Astrocyte of the cerebellum (primary cell): ENCODE data around the gene HIBADH.

Experiments
- DNase-seq: peaks from one replicate; pipeline ENCODE4 v3.0.0-alpha.2; 2011; ENCODE audit warnings: low read depth
- H3K4me3 ChIP-seq: 2 replicates; pipeline ENCODE4 v1.5.1; 2011; ENCODE audit warnings: mild to moderate bottlenecking, low read depth, low read length, moderate library complexity
- in situ Hi-C: cut with HindIII; loops from 2 replicates; pipeline ENCODE4 v1.10.0; 2017; ENCODE audit warnings: low sequenced_read_pairs
- TF ChIP-seq, protein P1 (sequence below): IDR thresholded peaks from 2 replicates; pipeline ENCODE4 v1.5.1; 2012; ENCODE audit warnings: low read length, low read depth, moderate library complexity, mild to moderate bottlenecking; ENCODE audit errors: missing control alignments

Gene HIBADH

DNA sequence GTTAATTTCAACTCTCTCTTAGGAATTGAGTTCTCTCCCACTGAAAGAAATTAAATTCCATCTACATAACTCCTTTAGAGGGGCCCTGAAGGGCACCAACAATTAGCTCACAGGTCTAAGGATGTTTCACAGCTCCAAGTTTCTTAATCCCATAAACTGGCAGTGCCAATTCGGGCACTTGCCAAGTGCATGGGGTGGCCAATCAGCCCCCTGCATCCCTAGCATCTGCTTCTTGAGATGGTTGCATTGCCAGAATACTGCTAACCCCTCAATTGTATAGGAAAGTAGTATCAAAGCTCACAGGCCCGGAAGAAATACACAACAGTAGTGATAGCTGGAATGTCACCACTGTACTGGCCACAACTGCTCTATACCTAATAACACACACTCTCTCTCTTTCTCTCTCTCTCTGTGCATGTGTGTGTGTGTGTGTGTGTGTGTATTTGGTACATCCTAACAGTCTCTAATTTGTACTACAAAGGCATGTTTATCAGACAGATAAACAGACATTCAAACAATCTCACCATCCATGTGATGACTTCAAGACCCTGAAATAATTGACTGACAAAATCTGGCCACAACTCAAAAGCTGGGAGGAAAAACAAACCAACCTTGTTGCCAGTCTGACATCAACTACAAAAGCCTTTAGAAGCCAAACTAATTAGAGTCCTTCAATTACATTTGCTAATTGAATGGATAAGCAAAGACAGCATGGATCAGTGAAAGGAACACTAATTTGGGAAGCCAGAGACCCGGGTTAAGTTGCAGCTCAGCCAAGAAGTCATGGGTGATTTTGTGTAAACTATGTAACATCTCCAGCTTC is 27.8 kb downstream of the HIBADH start:
- DNase-seq: no peak
- no peak overlapping the region for H3K4me3 ChIP-seq
- in situ Hi-C loops: no loop called here
- TF ChIP-seq, protein P1, sequence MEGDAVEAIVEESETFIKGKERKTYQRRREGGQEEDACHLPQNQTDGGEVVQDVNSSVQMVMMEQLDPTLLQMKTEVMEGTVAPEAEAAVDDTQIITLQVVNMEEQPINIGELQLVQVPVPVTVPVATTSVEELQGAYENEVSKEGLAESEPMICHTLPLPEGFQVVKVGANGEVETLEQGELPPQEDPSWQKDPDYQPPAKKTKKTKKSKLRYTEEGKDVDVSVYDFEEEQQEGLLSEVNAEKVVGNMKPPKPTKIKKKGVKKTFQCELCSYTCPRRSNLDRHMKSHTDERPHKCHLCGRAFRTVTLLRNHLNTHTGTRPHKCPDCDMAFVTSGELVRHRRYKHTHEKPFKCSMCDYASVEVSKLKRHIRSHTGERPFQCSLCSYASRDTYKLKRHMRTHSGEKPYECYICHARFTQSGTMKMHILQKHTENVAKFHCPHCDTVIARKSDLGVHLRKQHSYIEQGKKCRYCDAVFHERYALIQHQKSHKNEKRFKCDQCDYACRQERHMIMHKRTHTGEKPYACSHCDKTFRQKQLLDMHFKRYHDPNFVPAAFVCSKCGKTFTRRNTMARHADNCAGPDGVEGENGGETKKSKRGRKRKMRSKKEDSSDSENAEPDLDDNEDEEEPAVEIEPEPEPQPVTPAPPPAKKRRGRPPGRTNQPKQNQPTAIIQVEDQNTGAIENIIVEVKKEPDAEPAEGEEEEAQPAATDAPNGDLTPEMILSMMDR: no peak

DNA sequence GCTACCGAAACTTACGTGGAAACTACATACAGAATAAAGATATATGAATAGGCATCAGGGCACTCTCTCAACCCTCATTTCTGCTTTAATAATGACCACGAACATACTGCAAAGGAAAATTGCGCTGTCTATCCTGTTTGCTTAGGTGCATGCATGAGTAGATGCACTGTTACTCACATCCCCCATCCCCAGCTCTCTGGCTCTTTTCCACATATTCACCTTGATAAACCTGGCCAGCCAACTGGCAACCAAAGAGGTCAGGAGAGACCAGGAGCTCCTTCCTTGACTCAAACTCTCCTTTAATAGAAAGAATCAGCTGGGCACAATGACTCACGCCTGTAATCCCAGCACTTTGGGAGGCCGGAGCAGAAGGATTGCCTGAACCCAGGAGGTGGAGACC is 29.6 kb downstream of the HIBADH start:
- no peak for DNase-seq
- in situ Hi-C loops: no loop called here
- TF ChIP-seq, protein P1: no peak
- H3K4me3 ChIP-seq: no peak overlapping the region

DNA sequence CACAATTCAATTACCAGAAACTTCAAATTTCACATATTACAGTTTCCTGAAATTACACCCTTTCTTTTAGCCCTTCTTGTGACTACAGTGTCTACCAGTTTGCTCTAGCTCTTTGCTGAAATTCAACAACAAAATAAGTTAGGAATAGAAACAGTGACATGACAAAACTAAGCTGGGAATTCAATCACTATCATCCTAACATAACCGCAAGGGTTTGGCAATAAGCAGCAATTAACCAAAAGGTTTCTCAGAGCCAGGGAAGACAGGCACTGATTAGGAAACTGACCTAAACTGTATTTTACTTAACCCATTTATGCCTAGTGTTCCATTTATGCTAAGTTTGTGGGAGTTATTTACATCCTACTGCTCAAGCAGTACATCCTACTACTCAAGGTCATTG is 31.3 kb downstream of the HIBADH start:
- TF ChIP-seq, protein P1: no peak
- DNase-seq: no peak
- no peak overlapping the region for H3K4me3 ChIP-seq
- in situ Hi-C loops: no loop called here

DNA sequence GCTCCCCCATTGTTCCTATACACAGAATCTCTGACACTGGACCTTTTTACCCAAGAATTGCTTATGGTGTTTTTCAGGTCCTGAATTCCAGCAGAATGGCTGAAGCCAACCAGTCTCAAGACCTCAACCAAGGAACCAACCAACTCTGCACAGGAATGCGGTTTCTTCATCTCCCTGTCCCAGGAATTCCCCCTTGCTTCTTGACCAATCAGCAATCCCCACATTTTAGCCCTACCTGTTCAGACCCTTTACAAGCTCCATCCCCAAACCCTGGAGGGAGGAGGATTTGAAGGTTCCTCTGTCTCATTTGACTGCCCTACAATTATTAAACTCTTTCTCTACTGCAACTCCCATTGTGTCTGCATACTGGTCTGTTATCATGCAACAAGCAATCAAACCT is 35.5 kb downstream of the HIBADH start:
- H3K4me3 ChIP-seq: no peak overlapping the region
- DNase-seq: no peak
- in situ Hi-C loops: no loop called here
- TF ChIP-seq, protein P1: no peak

DNA sequence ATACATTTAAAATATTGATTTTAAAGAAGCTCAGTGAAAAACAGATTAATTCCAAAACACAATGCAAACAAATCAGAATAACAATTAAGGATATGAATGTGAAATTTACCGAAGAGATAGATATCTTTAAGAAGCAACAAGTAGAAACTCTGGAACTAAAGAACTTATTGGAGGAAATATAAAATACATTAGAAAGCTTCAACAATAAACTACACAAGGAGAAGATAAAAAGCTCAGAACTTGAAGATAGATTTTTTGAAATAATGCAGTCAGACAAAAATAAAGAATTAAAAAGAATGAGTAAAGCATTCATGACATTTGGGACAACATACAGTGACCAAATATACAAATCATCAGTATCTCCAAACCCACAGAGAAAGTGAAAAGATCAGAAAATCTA is 43.2 kb downstream of the HIBADH start:
- no peak for DNase-seq
- in situ Hi-C loops: no loop called here
- TF ChIP-seq, protein P1: no peak
- no peak overlapping the region for H3K4me3 ChIP-seq

DNA sequence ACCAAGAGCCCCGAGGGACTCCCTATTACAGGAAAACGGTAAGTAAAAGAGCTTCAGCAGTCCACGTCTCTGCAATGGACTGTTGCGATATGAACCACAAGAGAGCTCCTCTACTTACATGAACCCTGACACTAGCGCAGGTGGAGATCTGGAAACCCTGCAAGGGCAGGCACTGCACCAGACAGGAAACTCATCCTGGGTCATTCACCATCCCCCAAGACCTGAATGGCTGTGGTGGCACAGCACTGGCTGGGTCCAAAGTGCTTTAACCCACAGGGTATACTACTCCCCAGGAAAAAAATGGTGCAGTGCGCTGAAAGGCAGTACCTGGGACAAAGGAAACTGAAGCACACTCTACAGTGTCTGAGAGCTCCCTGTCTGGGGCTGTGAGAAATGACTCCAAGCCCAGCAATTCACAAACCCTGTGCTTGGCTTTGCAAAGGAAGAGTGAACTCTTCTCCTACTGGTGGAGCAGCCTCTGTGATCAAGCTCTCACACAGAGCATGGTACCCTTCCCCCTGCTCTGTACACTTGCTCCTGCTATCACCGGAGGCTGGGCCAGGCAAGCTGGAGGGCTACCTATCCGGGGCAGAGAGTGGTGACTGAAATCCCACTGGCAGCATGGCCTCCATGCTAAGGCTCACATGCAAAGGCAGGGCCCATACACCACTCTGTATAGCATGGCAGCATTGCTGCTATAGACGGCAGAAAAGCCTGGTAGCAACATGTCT is 44.9 kb downstream of the HIBADH start:
- H3K4me3 ChIP-seq: no peak overlapping the region
- DNase-seq: no peak
- TF ChIP-seq, protein P1: no peak
- in situ Hi-C loops: no loop called here
